ENCODE data around the gene FBXW8. TPM values are rescaled to one million over a fixed set of nuclear protein-coding genes. Genes with fewer than 3 reads are reported as not detected.

The FBXW8 gene
- total RNA-seq, 1 donor from 2014 or later = 17.9 TPM

DNA sequence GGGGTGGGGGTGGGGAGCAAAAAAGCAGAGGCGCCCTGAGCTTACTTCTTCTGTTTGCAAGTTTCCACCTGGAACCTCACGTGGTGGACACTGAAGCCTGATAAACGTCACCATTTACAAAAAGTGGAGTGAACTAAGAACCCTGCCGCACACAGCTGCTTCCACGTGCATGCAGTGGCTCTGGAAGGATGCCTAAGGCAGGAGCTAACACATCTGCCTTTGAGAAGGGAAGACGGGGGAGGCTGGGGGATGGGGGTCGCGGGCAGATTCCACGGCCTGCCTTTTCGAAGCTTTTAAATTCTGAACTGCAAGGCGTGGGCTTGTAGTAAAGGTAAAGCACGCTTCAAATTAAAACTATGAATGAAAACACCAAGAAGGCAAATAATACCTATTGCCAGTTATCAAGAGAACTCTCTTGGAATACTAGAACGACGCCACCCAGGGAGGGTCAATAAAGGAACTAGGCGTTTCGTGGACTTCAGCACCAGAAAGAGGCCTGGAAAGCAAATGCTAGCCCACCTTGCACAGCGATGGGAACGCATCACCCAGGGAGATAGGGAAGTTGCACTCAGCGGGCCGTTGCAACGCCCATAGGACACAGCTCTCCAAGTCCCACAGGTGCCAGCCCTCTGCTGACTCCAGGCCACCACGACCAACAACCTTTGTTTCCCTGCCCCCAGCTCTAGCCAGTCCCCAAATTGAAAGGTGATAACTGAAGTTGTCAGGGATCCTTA is 126.7 kb downstream of the FBXW8 start:
- no peak for DNase-seq (ENCODE audit: low read depth)

DNA sequence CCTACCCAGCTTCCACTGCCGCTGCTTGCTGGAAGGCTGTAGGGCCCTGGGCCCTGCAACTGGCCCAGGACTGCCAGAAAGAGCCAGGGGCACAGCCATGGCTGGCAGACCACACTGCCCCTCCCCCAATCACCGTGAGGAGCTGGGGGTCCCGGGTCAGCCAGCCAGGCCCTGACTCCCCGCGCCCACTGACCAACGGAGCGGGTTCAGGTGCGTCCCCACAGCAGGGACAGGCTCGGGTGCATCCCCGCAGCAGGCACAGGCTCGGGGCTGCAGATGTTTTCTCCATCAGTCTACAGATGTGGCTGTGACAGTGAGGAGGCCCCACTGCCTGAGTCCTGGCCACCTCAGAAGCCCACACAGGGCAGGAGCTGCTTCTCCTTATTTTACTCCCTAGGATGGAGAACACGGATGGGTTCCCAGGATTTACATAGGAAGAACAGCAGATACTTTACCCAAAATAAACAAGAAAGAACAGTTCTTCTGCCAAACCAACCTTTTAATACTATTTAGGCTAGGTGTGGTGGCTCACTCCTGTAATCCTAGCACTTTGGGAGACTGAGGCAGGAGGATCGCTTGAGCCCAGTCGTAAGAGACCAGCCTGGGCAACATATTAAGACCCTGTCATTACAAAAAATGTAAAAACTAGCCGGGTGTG is 127.4 kb downstream of the FBXW8 start:
- DNase-seq (ENCODE audit: low read depth) = no peak

DNA sequence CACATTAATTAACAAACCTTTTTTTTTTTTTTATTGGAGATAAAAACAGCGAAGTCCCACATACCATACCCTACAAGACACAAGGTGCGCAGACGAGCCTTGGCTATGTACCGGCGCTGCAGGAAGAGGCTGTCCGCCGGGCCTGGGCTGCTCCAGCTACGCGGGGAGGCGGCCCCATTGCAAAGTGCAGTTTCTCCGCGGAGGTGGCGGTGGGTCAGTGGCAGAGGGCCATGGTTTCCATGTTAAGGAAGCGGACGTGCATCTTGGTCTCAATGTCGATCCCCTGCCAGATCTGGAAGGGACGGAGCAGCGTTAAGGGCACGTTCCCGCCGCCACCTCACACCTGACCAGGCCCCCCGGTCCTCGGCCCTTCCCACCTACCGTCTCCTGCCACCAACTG is 128.2 kb downstream of the FBXW8 start:
- DNase-seq (ENCODE audit: low read depth) = no peak

DNA sequence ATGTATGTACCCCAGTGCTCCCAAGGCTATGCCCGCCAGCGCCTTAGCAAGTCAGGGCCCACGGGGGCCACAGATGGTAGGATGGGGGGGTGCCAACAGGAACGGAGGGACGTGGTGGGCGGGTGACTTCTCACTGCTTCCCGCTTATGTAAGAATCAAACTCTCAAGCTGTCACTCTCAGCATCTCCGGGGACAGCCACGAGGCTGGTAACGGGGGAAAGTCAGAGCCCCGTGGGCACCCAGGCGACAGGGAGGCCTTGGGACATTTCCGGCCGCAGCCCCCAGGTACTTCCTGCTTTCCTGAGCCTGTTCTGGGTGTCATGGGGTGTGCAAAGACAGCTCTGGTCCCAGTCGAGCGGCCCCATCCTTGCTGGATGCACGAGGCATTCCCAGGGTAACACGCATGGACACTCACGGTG is 129.2 kb downstream of the FBXW8 start:
- no peak for DNase-seq (ENCODE audit: low read depth)

DNA sequence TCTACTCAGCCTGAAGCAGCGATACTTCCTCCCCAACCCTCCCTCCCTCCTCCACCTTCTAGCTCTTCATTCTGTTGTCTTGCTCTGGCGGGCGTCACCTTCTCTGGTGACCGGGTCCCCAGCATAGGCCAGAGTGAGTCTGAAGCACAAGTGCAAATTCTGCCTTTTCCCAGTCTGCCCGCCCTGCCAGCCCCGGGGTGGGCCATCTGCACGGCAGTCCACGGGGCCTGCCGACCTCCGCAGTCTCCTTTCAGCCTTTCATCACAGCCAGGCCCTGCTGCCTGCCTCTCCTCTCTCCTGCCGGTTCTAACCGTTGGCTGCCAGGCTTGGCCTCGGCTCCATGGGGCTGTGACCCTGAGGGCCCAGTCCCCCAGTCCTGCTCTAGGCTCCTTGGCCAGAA is 129.7 kb downstream of the FBXW8 start:
- no peak for DNase-seq (ENCODE audit: low read depth)

DNA sequence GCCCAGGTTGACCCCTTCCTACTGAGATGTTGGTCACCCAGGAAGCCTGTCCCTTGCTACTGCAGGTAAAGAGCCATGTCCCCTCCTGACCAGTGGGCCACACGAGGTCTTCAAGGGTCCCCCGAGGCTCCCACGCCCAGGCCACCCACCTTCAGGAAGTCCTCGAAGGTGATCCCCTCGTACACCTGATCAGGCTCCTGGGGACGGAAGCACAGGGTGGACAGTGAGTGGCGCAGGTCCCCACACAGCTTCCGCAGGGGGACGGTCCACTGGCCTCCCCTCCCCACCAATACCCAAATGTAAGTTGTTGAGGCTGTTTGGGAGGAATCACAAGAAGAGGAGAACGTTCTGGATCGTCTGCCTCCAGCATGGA is 131.0 kb downstream of the FBXW8 start:
- no peak for DNase-seq (ENCODE audit: low read depth)

DNA sequence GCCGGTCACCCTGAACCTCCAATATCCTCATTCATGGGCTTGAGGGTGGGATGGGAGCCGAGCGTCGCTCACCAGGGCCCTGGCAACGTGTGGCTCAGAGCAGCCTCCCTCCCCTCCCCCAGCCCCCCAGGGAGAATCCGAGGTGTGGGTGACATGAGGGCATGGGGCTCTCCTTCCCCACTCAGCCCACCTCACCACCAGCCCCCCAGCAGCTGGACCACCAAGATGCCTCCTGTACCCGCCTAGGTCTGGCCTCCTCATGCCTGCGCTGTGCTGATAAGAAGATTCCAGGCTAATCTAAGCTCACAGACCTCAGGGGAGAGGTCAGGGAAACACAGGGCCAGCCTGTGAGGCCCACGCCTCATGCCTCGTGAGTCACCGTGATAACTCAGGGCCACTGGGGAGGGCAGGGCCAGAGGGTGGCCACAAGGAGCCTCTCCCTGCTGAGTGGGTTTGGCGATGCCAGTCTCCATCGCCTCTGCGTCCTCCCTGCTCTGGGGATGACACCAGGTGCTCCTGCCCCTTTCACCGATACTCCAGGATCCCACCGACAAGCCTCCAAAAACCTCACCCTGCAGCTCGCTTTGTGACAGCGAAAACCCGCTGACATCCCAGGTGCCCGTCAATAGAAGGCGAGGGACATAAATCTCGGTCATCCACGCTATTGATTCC is 131.6 kb downstream of the FBXW8 start:
- no peak for DNase-seq (ENCODE audit: low read depth)

DNA sequence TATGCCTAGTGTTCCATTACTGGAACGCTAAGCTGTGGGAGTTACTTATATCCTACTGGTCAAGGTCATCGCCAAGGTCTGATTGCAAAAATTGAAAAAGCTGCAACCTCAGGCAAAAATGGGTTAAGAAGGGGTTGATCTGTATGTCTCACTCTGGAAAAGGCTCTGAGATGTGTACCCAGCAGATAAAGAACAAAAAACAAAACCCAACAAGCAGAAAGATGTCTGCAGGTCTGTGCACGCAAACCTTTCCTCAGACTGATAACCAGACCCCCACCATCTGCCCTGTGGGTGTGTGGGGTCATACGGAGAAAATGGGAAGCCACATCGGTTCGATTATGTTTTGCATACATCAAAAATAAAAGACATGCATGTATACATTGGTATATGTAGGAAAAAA is 132.1 kb downstream of the FBXW8 start:
- no peak for DNase-seq (ENCODE audit: low read depth)

DNA sequence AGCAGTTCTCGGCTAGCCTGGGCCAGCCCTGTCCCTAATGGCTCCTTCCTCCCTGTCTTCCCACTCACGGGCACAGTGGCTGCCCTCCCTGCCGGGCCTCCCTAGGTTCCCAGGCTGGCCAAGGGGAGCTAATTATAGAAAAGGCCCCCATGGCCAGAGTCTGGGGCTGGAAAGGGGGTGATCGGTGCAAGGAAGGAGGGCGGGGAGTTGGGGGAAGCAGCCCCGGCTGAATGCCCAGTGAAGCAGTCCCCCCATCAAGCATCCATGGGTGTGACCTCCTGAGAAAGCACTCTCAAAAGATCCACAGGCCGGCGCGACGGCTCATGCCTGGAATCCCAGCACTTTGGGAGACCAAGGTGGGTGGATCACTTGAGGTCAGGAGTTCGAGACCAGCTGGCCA is 133.6 kb downstream of the FBXW8 start:
- no peak for DNase-seq (ENCODE audit: low read depth)

DNA sequence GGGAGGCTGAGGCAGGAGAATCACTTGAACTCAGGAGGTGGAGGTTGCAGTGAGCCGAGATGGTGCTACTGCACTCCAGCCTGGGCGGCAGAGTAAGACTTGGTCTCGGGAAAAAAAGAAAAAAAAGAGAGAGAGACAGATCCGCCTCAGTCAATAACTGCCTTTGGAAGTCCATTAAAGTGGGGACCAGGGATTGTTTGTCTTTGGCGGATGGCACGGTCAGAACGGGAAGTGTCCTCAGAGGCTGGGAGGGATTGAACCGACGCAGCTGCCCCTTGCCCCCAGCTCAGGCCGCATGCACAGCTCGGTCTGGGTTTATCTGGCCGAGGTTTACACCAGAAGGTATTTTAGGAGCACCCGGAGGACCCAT is 134.0 kb downstream of the FBXW8 start:
- no peak for DNase-seq (ENCODE audit: low read depth)

DNA sequence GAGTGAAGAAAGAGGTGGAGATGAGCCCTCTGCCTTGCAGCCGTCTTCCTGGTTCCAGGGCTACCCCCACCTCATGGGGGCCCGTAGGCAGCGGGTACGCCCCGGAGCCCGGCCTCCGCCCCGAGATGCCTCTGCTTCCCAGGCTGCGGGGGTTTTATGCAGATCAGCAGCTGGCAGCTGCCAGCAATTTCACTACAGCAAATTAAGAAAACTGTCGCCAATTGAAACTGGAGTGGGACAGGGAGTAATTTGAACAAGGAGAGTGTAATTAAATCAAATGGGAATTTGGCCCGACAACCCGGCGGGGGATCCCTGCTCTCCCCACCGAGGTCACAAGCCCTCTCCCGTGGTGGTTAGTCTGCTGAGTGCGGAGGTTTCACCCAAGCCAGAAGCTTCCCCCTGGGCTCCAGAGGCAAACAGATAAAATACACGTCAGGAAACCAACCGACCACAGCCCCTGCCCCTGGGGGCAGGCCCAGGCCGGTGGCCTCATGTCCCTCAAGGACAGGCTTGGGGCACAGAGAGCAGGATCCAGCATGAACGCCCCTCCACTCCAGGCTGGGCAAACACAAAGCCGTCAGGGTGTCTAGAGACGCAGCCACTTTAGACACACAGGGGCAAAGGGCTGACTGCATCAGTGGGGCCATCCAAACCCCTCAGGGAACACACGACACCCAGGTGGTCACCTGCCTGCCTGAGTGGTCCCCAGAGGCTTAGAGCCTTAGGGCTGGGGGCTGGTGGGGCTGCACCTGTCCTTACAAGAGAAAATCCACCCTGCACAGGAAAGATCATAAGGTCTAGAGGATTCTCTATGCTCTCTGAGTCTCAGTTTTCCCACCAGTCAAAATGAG is 134.6 kb downstream of the FBXW8 start:
- no peak for DNase-seq (ENCODE audit: low read depth)

DNA sequence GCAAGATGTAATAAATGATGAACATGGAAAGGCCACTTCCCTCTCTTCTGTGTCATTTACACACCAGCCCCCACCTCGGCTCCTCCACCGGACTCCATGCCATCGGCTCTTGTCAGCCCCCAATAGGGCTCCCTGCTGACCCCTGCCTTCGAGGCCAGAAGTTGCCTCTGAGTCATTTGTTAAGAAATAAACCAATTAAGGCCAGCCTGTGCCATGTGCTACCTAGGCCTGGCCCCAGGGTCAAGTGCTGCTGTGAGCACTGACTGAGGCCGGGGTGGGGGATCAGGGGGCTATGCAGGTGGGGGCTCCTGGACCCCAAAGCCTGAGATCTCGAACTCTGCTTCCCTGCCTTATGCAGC is 135.2 kb downstream of the FBXW8 start:
- no peak for DNase-seq (ENCODE audit: low read depth)

DNA sequence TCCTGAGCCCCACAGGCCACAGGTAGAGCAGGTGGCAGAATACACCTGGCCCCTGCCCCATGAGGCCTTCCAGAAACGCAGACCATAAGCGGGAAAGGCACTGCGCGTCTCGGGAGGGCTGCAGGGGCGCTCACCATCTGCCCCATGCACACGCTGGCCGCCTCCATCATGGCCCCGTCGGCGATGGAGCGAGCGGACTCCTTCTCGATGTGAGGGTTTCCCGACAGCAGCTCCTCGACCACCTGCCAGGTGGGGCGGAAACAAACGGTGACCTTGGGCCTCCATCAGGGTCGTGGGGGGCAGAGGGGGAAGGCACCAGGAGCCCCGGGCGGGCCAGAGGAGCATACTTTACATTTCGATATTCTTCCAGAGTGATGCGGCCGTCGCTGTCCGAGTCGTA is 135.7 kb downstream of the FBXW8 start:
- no peak for DNase-seq (ENCODE audit: low read depth)

DNA sequence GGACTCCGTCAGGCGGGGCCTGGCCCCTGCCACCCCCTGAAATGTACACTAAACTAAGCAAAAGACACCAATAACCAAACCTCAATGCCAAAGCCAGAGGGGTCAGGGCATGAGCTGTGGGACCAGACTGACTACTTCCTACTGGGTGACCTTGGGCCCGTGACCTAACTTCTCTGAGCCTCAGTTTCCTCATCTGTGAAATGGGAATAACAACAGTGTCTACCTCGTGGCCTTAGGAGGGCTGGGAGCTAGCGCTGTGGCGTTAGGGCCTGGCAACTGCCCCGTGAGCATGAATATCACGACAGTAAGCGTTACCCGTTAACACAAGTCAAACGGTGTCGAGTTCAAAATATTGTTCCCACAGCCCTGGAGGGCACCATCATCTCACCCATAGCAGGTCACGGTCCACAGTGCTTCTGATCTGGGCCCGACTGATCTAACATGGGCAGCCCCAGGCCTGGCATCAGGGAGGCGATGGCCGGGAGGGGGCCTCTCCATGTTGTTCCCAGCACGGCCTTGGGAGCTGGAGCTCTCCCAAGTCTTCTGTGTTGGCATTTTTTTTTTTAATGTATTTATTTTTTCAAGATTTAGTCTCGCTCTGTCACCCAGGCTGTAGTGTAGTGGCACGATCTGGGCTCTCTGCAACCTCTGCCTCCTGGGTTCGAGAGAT is 136.2 kb downstream of the FBXW8 start:
- no peak for DNase-seq (ENCODE audit: low read depth)

DNA sequence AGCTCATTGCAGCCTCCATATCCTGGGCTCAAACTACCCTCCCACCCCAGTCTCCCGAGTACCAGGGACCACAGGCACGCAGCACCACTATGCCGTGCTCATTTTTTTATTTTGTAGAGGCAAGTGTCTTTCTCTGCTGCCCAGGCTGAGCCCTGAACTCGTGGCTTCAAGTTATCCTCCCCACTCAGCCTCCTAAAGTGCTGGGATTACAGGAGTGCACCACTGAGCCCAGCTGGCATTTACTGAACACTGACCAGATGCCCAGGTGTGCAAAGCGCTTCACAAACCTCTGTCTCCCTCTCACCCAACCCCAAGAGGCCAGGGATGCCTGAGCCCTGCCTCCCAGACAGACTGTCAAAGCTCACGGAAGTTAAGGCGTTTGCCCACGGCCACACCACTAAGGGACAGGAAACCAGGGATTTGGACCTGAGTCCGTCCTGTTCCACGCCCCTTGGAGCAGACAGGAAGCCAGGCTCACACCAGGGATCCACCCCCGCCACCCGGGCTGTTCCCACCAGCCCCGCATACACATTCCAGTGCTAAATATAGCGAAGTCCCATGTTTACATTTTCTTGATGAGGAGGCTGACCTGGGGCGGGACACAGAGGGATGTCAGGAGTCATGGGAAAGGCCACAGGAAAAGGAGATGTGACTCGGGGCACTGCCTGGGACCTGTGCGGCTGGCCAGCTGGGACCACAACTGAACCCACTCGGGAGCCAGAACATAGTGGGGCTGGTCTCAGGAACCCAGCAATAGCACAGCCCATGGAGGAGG is 137.2 kb downstream of the FBXW8 start:
- DNase-seq (ENCODE audit: low read depth) = no peak

DNA sequence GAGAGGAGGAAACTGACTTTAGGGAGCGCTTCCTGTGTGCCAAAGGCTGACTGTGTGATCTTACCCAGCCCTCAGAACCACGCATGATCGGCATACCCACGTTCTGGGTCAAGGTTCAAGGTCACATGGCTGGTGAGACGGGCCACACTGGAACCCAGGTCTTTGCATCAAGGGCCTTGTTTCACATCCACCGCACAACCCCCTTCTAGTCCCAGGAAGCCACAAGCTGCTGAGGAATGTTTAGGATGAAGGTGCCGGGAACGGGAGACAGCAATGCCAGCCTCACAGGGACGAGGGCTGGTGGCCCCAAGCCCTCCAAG is 137.8 kb downstream of the FBXW8 start:
- DNase-seq (ENCODE audit: low read depth) = no peak

DNA sequence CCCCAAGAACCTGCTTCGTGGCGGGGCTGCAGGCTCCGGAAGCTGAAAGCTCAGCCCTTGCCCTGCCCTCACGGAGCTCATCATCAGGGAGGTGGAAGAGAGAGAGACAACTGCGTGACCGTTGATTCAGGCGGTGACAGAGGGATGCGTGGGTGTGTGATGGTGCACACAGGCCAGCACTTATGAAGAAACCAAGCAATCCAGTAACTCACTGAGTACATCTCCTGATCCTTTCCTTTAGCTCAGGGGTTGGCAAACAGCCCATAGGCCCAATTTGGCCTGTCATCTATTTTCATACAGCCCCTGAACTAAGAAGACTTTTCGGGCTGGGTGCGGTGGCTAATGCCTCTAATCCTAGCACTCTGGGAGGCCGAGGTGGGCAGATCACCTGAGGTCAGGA is 138.5 kb downstream of the FBXW8 start:
- no peak for DNase-seq (ENCODE audit: low read depth)

DNA sequence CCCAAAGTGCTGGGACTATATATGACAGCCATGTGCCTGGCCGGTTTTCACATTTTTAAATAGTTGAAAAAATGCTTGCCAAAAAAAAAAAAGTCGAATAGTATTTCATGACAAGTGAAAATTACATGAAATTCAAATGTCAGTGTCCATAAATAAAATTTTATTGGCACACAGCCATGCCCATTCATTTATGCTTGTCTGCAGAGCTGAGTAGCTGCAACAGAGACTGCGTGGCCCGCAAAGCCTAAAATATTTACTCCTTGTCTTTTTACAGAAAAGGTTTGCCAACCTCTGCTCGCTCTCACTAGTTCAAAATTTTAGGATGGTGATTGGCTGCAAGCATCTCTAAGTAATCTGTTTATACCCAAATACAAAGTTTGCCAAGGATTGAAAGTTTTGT is 139.3 kb downstream of the FBXW8 start:
- no peak for DNase-seq (ENCODE audit: low read depth)

DNA sequence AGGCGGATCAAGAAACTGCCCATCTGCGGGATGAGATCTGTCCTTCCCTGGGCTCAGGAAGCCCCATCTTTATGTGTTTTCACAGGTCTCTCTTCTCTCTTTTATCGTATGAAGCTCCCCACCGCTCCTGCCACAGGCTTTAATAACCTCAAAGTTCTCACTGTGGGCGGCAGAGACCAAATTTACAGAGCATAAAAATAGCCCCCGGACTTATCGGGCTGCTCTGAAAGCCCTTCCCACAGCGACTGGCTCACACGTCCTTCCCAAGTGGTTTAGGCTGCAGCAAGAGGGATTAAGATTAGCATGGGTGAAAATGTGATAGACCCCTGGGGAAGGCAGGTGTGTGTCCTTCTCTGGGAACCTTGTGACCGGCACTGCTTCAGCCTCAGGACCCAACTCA is 140.6 kb downstream of the FBXW8 start:
- no peak for DNase-seq (ENCODE audit: low read depth)

DNA sequence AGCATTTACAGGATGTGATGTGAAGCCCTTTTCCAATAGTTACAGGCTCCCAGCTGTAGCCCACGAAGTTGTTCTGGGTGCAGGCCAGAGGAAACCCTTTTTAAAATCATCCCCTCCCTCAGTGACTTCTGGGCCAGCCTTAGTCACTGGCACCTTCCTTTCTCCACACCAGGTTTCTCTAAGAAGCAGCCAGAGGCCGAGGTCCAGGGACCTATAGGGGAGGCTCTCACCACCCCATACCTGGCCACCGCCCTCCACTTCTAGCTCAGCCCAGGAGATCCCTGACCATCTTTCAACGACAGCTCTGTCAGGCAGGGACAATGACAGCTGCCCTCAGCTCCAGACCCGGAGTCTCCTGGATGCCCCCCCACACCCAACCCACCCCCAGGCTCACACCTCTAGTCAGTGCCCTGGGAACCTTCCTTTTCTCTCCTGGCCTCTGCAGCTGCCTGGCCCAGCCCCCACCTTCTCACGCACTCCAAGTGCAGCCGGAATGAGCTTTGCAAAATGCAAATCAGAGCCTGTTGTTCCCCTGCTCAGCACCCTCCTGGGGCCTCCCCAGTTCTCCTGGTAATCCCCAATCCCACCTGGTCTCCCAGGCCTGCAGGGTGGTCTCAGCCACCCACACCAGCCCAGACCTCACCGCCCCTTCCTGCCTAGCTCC is 141.8 kb downstream of the FBXW8 start:
- DNase-seq (ENCODE audit: low read depth) = no peak

DNA sequence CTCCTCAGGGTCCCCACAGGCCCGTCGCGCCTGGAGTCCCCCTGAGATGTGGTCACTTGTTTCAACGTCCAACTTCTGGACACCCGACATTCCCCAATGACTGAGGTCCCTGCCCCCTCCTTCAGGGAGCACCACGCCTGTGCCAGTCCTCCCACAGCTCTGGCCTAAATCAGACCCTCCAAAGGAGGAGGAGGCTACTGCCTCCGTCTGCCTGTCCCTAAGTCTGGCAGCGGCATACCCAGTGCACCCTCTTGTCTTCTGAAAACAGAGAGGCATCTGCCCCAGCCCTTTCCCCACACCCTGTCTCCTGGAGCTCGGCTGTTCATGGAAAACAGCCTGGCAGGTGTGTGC is 142.3 kb downstream of the FBXW8 start:
- no peak for DNase-seq (ENCODE audit: low read depth)

Measured in renal cortical epithelial cell (primary cell).